ENCODE data around the gene NKX6-1. TPM values are rescaled to one million over a fixed set of nuclear protein-coding genes. Genes with fewer than 3 reads are reported as not detected.

Gene NKX6-1
- polyA plus RNA-seq, 1 of the 3 experiments (the other 2 are of a cell fraction): not detected

- Histone ChIP-seq H3K27me3 (ENCODE audit: insufficient read depth) (peaks cover 92% of the 10 kb centered on the region), H2AFZ (ENCODE audit: low read depth) (no peak overlapping the region), H3K9me2 (no peaks in the 10 kb centered on the region), H3K9me3 (no peaks in the 10 kb centered on the region), H3K79me2 (ENCODE audit: insufficient read depth) (no peaks in the 10 kb centered on the region), H3K4me2 (peak overlapping the region; percentile 87; the same call in 1 of the 2 replicates), H3K36me3 (replicated peaks in 1 of 2; ENCODE audit: control insufficient read depth in 1 of 2, insufficient read depth in 2 of 2, low read length in 1 of 2) (no peaks in the 10 kb centered on the region), H3F3A (replicated peaks; ENCODE audit: insufficient read depth) (peaks cover 6% of the 10 kb centered on the region), H3K4me1 (ENCODE audit: control insufficient read depth in 1 of 2, insufficient read depth in 2 of 2, low read depth in 1 of 2, low read length in 1 of 2) (peaks cover 0 to 8% of the 10 kb centered on the region in 2 experiments; a peak in 1 of 4 replicates), H3K9ac (no peak overlapping the region), H3K27ac (ENCODE audit: low read depth in 2 of 2, low read length in 1 of 2) (no peak overlapping the region), H3K4me3 (ENCODE audit: low read depth in 2 of 2, low read length in 1 of 2) (peak overlapping the region in 1 of 2 experiments; percentile 26; a peak in 2 of 4 replicates), H4K20me1 (ENCODE audit: insufficient read depth) (no peaks in the 10 kb centered on the region)
- 7% methylated on average over 11 of the region's 11 CpGs for WGBS (ENCODE audit: low lambda C conversion rate)
- ChIA-PET CTCF (interaction anchor here (0.8 to 2.3 kb wide), 3 partner anchors 14 to 30 kb away, joined by 3 to 5 read pairs (median 4); no protein-coding TSS in a partner anchor), POLR2A (no interaction called here)
- no peak for TF ChIP-seq MAX (IDR thresholded peaks at IDR 0.05; ENCODE audit: low read depth)
- TF ChIP-seq SMC3 (IDR thresholded peaks at IDR 0.05; ENCODE audit: low read depth, low read length): no peak
- TF ChIP-seq IRF3 (IDR thresholded peaks at IDR 0.05; ENCODE audit: low read depth, low read length): no peak
- no peak for TF ChIP-seq USF2 (IDR thresholded peaks at IDR 0.05; ENCODE audit: borderline replicate concordance, low read depth, low read length)
- no peak for TF ChIP-seq RXRA (IDR thresholded peaks at IDR 0.05; ENCODE audit: borderline replicate concordance, low read depth)
- TF ChIP-seq FOXJ3 (CRISPR knock-in tag; IDR thresholded peaks at IDR 0.05): no peak
- no peak for TF ChIP-seq GABPA (IDR thresholded peaks at IDR 0.05; ENCODE audit: low read depth)
- no peak for TF ChIP-seq ZBTB33 (IDR thresholded peaks at IDR 0.05; ENCODE audit: borderline replicate concordance, low read depth)
- no peak for TF ChIP-seq RAD21 (IDR thresholded peaks at IDR 0.05; ENCODE audit: low read length)
- TF ChIP-seq USF1 (IDR thresholded peaks at IDR 0.05; ENCODE audit: borderline replicate concordance, low read depth): no peak
- no peak for TF ChIP-seq YY1 (IDR thresholded peaks at IDR 0.05; ENCODE audit: low read depth)
- no peak for TF ChIP-seq EP300 (IDR thresholded peaks at IDR 0.05; ENCODE audit: borderline replicate concordance in 1 of 2, low read depth in 1 of 2, low read length in 1 of 2)
- no peak for TF ChIP-seq POLR2AphosphoS5 (IDR thresholded peaks at IDR 0.05; ENCODE audit: low read depth, low read length)
- TF ChIP-seq JUND (IDR thresholded peaks at IDR 0.05): no peak
- TF ChIP-seq TCF12 (IDR thresholded peaks at IDR 0.05): no peak
- peak; percentile 36 for DNase-seq
These were observed 511 bp upstream of the NKX6-1 start for GRCh38 chr4:84499624-84499982.

Data from SK-N-SH (cell line).